DOHH2 (cell line): ENCODE measurements around the gene VIL1.

ENCODE experiments used
- H3F3A ChIP-seq: fragments of 200-600 bp; sonication (generic), shearing (Covaris generic); 2 replicates; pipeline ENCODE4 v1.6.0; 2016; ENCODE audit warnings: antibody characterized with exemption, mild to moderate bottlenecking; ENCODE audit not compliant: control insufficient read depth, insufficient read depth
- H3K27ac ChIP-seq: fragments of 200-600 bp; sonication (generic); 2 replicates; pipeline ENCODE4 v1.5.1; 2014; ENCODE audit warnings: low read depth, mild to moderate bottlenecking, low read length, moderate library complexity
- H3K27me3 ChIP-seq: fragments of 200-600 bp; sonication (generic); 2 replicates; pipeline ENCODE4 v1.6.1; 2014; ENCODE audit warnings: mild to moderate bottlenecking, low read length, mixed read lengths; ENCODE audit not compliant: control insufficient read depth
- H3K36me3 ChIP-seq: fragments of 200-600 bp; sonication (generic); 2 replicates; pipeline ENCODE4 v1.6.1; 2014; ENCODE audit warnings: mild to moderate bottlenecking, low read length, moderate library complexity, mixed read lengths; ENCODE audit not compliant: control insufficient read depth
- H3K4me1 ChIP-seq: fragments of 200-600 bp; sonication (generic); 2 replicates; pipeline ENCODE4 v1.6.1; 2014; ENCODE audit warnings: mild to moderate bottlenecking, low read length, mixed read lengths; ENCODE audit not compliant: control insufficient read depth
- H3K4me2 ChIP-seq: fragments of 200-600 bp; sonication (generic); 2 replicates; pipeline ENCODE4 v1.6.0; 2014; ENCODE audit warnings: mild to moderate bottlenecking, low read length, moderate library complexity
- H3K4me3 ChIP-seq: fragments of 200-600 bp; sonication (generic); 2 replicates; pipeline ENCODE4 v1.5.1; 2014; ENCODE audit warnings: mild to moderate bottlenecking, low read length, mixed read lengths
- H3K79me2 ChIP-seq: fragments of 200-600 bp; sonication (generic); 2 replicates; pipeline ENCODE4 v1.6.1; 2014; ENCODE audit warnings: mild to moderate bottlenecking, low read length, mixed read lengths; ENCODE audit not compliant: control insufficient read depth
- H3K9me2 ChIP-seq: fragments of 200-600 bp; sonication (generic); replicated peaks from 2 replicates; pipeline ENCODE4 v1.6.1; 2014; ENCODE audit warnings: mild to moderate bottlenecking, low read length, mixed read lengths; ENCODE audit not compliant: control insufficient read depth
- H3K9me3 ChIP-seq: fragments of 200-600 bp; sonication (generic); 2 replicates; pipeline ENCODE4 v1.6.1; 2014; ENCODE audit warnings: antibody characterized with exemption, low read length, mixed read lengths; ENCODE audit not compliant: control insufficient read depth, insufficient read depth
- H4K20me1 ChIP-seq: fragments of 200-600 bp; sonication (generic); 2 replicates; pipeline ENCODE4 v1.6.0; 2014; ENCODE audit warnings: low read depth, mild to moderate bottlenecking, antibody characterized with exemption, low read length, moderate library complexity; ENCODE audit not compliant: control insufficient read depth, insufficient read depth
- EZH2phosphoT487 ChIP-seq: fragments of 200-600 bp; sonication (generic); IDR thresholded peaks from 2 replicates; pipeline ENCODE4 v1.6.1; 2017; ENCODE audit warnings: borderline replicate concordance, mild to moderate bottlenecking, antibody characterized with exemption, low read length, moderate library complexity, mixed read lengths
- TF ChIP-seq, protein P1 (sequence below): fragments of 200-600 bp; sonication (generic); IDR thresholded peaks from one replicate; pipeline ENCODE4 v1.5.1; 2014; ENCODE audit warnings: antibody characterized with exemption, mild to moderate bottlenecking, low read depth, low read length; ENCODE audit not compliant: poor library complexity, severe bottlenecking

The VIL1 gene

DNA sequence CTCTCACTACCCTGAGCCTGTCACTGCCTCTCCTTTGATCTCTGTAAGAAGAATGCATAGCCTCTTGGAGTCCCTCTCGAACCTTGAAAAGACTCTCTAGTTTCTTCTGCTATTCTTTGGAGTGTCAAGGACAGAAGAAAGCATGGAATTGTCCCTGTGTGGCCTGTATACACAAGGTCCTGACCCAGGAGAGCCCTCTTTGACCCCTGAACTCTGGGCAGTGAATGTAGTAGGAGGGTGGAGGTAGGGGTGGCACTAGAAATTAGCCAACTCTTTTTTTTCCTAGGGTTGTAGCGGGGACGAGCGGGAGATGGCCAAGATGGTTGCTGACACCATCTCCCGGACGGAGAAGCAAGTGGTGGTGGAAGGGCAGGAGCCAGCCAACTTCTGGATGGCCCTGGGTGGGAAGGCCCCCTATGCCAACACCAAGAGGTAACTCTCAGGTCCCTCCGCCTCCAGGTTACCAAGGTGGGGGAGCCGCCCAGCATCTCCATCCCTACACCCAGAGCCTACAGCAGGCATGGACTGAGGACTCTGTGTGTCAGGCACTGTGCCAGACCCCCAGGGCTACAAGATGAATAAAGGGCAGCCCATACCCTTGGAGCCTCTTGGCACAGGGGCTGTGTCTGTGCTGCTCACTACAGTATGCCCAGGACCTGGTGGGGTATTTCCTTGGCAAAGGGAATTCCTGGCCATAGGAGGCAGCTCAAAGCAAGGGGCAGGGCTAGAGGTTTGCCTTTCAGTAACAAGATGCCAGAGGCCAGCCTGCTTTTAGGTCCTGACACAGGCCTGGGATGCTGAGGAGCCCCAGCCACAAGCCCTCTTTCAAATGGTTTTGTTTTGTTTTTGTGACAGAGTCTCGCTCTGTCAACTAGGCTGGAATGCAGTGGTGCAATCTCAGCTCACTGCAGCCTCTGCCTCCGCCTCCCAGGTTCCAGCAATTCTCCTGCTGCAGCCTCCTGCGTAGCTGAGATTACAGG lies 16.4 kb downstream of the VIL1 start:
- H3K9me3 ChIP-seq: no peaks in the 10 kb centered on the region
- no peaks in the 10 kb centered on the region for H3F3A ChIP-seq
- H3K4me3 ChIP-seq: no peak overlapping the region
- H3K36me3 ChIP-seq: no peaks in the 10 kb centered on the region
- H3K27me3 ChIP-seq: peaks cover 14% of the 10 kb centered on the region; the same call in 1 of the 2 replicates
- H3K4me2 ChIP-seq: no peak overlapping the region
- no peak for TF ChIP-seq EZH2phosphoT487
- TF ChIP-seq, protein P1, sequence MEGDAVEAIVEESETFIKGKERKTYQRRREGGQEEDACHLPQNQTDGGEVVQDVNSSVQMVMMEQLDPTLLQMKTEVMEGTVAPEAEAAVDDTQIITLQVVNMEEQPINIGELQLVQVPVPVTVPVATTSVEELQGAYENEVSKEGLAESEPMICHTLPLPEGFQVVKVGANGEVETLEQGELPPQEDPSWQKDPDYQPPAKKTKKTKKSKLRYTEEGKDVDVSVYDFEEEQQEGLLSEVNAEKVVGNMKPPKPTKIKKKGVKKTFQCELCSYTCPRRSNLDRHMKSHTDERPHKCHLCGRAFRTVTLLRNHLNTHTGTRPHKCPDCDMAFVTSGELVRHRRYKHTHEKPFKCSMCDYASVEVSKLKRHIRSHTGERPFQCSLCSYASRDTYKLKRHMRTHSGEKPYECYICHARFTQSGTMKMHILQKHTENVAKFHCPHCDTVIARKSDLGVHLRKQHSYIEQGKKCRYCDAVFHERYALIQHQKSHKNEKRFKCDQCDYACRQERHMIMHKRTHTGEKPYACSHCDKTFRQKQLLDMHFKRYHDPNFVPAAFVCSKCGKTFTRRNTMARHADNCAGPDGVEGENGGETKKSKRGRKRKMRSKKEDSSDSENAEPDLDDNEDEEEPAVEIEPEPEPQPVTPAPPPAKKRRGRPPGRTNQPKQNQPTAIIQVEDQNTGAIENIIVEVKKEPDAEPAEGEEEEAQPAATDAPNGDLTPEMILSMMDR: no peak
- no peaks in the 10 kb centered on the region for H4K20me1 ChIP-seq
- H3K27ac ChIP-seq: no peak overlapping the region
- H3K79me2 ChIP-seq: no peaks in the 10 kb centered on the region
- H3K9me2 ChIP-seq: no peaks in the 10 kb centered on the region
- H3K4me1 ChIP-seq: peaks cover 21% of the 10 kb centered on the region

DNA sequence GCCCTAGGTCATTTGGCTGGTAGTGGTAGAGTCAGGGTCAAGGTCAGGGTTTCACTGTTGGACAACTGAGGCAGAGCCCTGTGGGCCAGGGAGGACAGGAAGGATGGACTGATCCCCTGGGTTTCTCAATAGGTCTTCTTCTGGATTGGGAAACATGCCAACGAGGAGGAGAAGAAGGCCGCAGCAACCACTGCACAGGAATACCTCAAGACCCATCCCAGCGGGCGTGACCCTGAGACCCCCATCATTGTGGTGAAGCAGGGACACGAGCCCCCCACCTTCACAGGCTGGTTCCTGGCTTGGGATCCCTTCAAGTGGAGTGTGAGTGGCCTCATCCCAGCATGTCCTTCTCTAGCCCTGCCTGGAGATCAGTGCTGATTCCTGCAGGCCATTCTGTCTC lies 18.1 kb downstream of the VIL1 start:
- Histone ChIP-seq H3K36me3 (no peaks in the 10 kb centered on the region), H3K4me3 (no peak overlapping the region)

DNA sequence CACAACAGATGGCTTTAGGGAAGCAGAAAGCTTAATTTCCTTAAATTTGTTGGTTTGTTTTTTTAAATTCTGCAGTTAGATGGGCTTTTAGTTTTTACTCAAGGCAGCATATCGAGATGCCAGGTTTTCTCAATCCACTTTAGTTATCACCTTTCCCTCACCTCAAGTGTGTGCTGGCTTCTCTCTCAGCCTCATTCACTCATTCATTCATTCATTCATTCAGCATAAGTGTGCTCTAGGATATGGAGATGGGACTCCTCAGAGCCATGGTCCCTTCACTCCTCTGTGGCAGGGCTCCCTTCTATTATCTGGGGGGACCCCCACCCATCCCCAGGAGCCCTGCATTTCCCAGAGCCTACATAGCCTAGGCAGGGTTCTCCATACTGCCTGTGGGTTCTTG lies 19.0 kb downstream of the VIL1 start:
- no peaks in the 10 kb centered on the region for H3K36me3 ChIP-seq

More for the DNA sequence above, 18.1 kb downstream of the VIL1 start:
- Histone ChIP-seq H3K79me2 (no peaks in the 10 kb centered on the region), H4K20me1 (no peaks in the 10 kb centered on the region), H3F3A (no peaks in the 10 kb centered on the region), H3K27me3 (peaks cover 7% of the 10 kb centered on the region; the same call in 1 of the 2 replicates), H3K9me2 (no peaks in the 10 kb centered on the region), H3K9me3 (no peaks in the 10 kb centered on the region), H3K4me2 (no peak overlapping the region), H3K4me1 (peaks cover 21% of the 10 kb centered on the region), H3K27ac (no peak overlapping the region)
- no peak for TF ChIP-seq EZH2phosphoT487
- TF ChIP-seq, protein P1: no peak

More for the DNA sequence above, 19.0 kb downstream of the VIL1 start:
- Histone ChIP-seq H3K4me1 (peaks cover 21% of the 10 kb centered on the region), H3K27me3 (no peaks in the 10 kb centered on the region), H4K20me1 (no peaks in the 10 kb centered on the region), H3K9me2 (no peaks in the 10 kb centered on the region), H3K4me3 (no peak overlapping the region), H3K79me2 (no peaks in the 10 kb centered on the region), H3K4me2 (no peak overlapping the region), H3K27ac (no peak overlapping the region), H3F3A (0 out of 2 replicates have a peak, but pooled peaks cover 2% of the 10 kb centered on the region), H3K9me3 (no peaks in the 10 kb centered on the region)
- TF ChIP-seq, protein P1: no peak
- TF ChIP-seq EZH2phosphoT487: no peak
